Neural cell (in vitro differentiated cells): ENCODE results near the gene OSBPL2. TPM values are rescaled to one million over a fixed set of nuclear protein-coding genes. Genes with fewer than 3 reads are reported as not detected.

ENCODE experiments used
- H2AFZ ChIP-seq: fragments of 200-600, 300-800 bp; sonication (generic), shearing (Covaris generic); 2 replicates; pipeline ENCODE4 v1.6.0; 2014; ENCODE audit warnings: low read depth, mild to moderate bottlenecking, antibody characterized with exemption, low read length, moderate library complexity
- H3F3A ChIP-seq: fragments of 200-600 bp; shearing (Covaris generic); 2 replicates; pipeline ENCODE4 v1.6.1; 2016; ENCODE audit warnings: mild to moderate bottlenecking, moderate library complexity, mixed read lengths, antibody characterized with exemption, low read length; ENCODE audit not compliant: insufficient read depth, poor library complexity, severe bottlenecking
- H3K27ac ChIP-seq: fragments of 200-600, 300-800 bp; sonication (generic), shearing (Covaris generic); 2 replicates; pipeline ENCODE4 v1.5.1; 2014; ENCODE audit warnings: mild to moderate bottlenecking, low read length, moderate library complexity
- H3K27me3 ChIP-seq: fragments of 300-800, 200-600 bp; sonication (generic), shearing (Covaris generic); 2 replicates; pipeline ENCODE4 v1.6.0; 2014; ENCODE audit warnings: mild to moderate bottlenecking, low read depth, low read length, moderate library complexity; ENCODE audit not compliant: insufficient read depth
- H3K36me3 ChIP-seq: fragments of 300-800, 200-600 bp; sonication (generic), shearing (Covaris generic); 2 replicates; pipeline ENCODE4 v1.5.1; 2014; ENCODE audit warnings: mild to moderate bottlenecking, antibody characterized with exemption, low read length, moderate library complexity; ENCODE audit not compliant: insufficient read depth
- H3K4me2 ChIP-seq: fragments of 300-800, 200-600 bp; sonication (generic), shearing (Covaris generic); 2 replicates; pipeline ENCODE4 v1.6.0; 2014; ENCODE audit warnings: mild to moderate bottlenecking, low read length
- H3K4me3 ChIP-seq: fragments of 300-800, 200-600 bp; sonication (generic), shearing (Covaris generic); 2 replicates; pipeline ENCODE4 v1.5.1; 2014; ENCODE audit warnings: mild to moderate bottlenecking, low read length, moderate library complexity
- H3K79me2 ChIP-seq: fragments of 200-600 bp; shearing (Covaris generic); replicated peaks from 2 replicates; pipeline ENCODE4 v1.6.0; 2014; ENCODE audit warnings: mild to moderate bottlenecking, low read length, moderate library complexity; ENCODE audit not compliant: insufficient read depth
- H3K9ac ChIP-seq: fragments of 300-800, 200-600 bp; sonication (generic), shearing (Covaris generic); 2 replicates; pipeline ENCODE4 v1.6.1; 2016; ENCODE audit warnings: mild to moderate bottlenecking, low read length, mixed read lengths
- H3K9me2 ChIP-seq: fragments of 200-600 bp; shearing (Covaris generic); 2 replicates; pipeline ENCODE4 v1.6.1; 2016; ENCODE audit warnings: mild to moderate bottlenecking, low read length, mixed read lengths; ENCODE audit not compliant: insufficient read depth
- H3K9me3 ChIP-seq: fragments of 200-600, 300-800 bp; sonication (generic), shearing (Covaris generic); 2 replicates; pipeline ENCODE4 v1.6.1; 2016; ENCODE audit warnings: mild to moderate bottlenecking, mixed run types, low read length, moderate library complexity, mixed read lengths
- H4K20me1 ChIP-seq: fragments of 200-600 bp; shearing (Covaris generic); 2 replicates; pipeline ENCODE4 v1.6.1; 2016; ENCODE audit warnings: mild to moderate bottlenecking, mixed run types; ENCODE audit not compliant: insufficient read depth
- EP300 ChIP-seq: fragments of 450-650 bp; conservative IDR thresholded peaks from 2 replicates; pipeline ENCODE4 v1.6.1; 2014; ENCODE audit warnings: antibody characterized with exemption, mild to moderate bottlenecking, moderate library complexity; ENCODE audit not compliant: poor library complexity, severe bottlenecking
- EZH2 ChIP-seq: fragments of 200-600, 300-800 bp; shearing (Covaris generic), sonication (generic); IDR thresholded peaks from 2 replicates; pipeline ENCODE4 v1.6.1; 2014; ENCODE audit warnings: antibody characterized with exemption, low read length, borderline replicate concordance, mild to moderate bottlenecking; ENCODE audit not compliant: insufficient read depth, poor library complexity, severe bottlenecking
- MXI1 ChIP-seq: fragments of 450-650 bp; conservative IDR thresholded peaks from 2 replicates; pipeline ENCODE4 v1.6.1; 2014; ENCODE audit warnings: antibody characterized with exemption, mild to moderate bottlenecking; ENCODE audit not compliant: poor library complexity, severe bottlenecking
- POLR2AphosphoS5 ChIP-seq: IDR thresholded peaks from 2 replicates; pipeline ENCODE4 v1.6.1; 2012
- RAD21 ChIP-seq: fragments of 450-650 bp; conservative IDR thresholded peaks from 2 replicates; pipeline ENCODE4 v1.6.1; 2014; ENCODE audit warnings: antibody characterized with exemption, mild to moderate bottlenecking, moderate library complexity
- SMC3 ChIP-seq: fragments of 450-650 bp; conservative IDR thresholded peaks from 2 replicates; pipeline ENCODE4 v1.6.1; 2014; ENCODE audit warnings: antibody characterized with exemption, mild to moderate bottlenecking, moderate library complexity; ENCODE audit not compliant: poor library complexity
- TAF1 ChIP-seq: IDR thresholded peaks from 2 replicates; pipeline ENCODE4 v1.6.1; 2012; ENCODE audit warnings: low read depth
- polyA plus RNA-seq: library from polyadenylated mRNA; depleted of rRNA; stranded (reverse); fragments of >200 nt; gene quantifications from 2 replicates; pipeline ENCODE4 v1.2.3, GENCODE V29; 2014
- TF ChIP-seq, protein P1 (sequence below): IDR thresholded peaks from 2 replicates; pipeline ENCODE4 v1.6.1; 2012; ENCODE audit warnings: borderline replicate concordance
- TF ChIP-seq, protein P2 (sequence below): fragments of 450-650 bp; IDR thresholded peaks from 2 replicates; pipeline ENCODE4 v1.5.1; 2014; ENCODE audit warnings: antibody characterized with exemption, mild to moderate bottlenecking, moderate library complexity; ENCODE audit not compliant: poor library complexity, severe bottlenecking

Gene OSBPL2
- polyA plus RNA-seq, 1 donor from 2014 or later = 41.5 TPM

DNA sequence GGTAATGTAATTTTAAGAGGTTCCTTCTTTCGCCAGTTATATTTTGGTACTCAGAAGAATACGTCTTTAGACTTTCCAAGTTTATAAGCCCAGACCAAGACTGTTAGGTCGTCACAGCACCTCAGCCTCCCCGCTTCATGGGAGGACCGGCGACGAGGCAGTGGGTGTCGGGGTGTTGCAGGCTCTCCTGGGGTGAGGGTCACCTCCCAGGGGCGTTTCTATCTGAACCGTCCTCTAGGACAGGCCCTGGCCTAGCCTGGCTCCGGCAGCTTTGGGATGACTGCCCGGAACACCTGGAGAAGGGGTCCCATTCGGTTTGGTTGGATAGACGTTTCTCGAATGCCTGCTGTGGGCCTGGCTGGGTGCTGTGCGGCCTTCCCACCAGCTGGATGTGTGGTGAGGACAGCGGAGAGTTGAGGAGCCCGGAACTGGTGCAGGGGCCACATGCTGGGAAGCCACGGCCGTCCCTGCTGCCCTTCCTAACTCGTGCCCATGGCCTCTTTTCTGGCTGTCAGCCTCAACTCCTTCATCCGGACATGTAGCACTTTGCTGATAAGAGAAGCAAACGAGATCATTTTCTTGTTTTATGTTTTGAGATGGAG lies 1.1 kb downstream of the OSBPL2 start:
- no peak overlapping the region for H3K27ac ChIP-seq
- peak overlapping the region; percentile 87 for H3K4me3 ChIP-seq
- TF ChIP-seq POLR2AphosphoS5 (no peak), MXI1 (no peak), EP300 (no peak), SMC3 (no peak), TAF1 (no peak)
- TF ChIP-seq, protein P1, sequence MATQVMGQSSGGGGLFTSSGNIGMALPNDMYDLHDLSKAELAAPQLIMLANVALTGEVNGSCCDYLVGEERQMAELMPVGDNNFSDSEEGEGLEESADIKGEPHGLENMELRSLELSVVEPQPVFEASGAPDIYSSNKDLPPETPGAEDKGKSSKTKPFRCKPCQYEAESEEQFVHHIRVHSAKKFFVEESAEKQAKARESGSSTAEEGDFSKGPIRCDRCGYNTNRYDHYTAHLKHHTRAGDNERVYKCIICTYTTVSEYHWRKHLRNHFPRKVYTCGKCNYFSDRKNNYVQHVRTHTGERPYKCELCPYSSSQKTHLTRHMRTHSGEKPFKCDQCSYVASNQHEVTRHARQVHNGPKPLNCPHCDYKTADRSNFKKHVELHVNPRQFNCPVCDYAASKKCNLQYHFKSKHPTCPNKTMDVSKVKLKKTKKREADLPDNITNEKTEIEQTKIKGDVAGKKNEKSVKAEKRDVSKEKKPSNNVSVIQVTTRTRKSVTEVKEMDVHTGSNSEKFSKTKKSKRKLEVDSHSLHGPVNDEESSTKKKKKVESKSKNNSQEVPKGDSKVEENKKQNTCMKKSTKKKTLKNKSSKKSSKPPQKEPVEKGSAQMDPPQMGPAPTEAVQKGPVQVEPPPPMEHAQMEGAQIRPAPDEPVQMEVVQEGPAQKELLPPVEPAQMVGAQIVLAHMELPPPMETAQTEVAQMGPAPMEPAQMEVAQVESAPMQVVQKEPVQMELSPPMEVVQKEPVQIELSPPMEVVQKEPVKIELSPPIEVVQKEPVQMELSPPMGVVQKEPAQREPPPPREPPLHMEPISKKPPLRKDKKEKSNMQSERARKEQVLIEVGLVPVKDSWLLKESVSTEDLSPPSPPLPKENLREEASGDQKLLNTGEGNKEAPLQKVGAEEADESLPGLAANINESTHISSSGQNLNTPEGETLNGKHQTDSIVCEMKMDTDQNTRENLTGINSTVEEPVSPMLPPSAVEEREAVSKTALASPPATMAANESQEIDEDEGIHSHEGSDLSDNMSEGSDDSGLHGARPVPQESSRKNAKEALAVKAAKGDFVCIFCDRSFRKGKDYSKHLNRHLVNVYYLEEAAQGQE = no peak
- TF ChIP-seq, protein P2, sequence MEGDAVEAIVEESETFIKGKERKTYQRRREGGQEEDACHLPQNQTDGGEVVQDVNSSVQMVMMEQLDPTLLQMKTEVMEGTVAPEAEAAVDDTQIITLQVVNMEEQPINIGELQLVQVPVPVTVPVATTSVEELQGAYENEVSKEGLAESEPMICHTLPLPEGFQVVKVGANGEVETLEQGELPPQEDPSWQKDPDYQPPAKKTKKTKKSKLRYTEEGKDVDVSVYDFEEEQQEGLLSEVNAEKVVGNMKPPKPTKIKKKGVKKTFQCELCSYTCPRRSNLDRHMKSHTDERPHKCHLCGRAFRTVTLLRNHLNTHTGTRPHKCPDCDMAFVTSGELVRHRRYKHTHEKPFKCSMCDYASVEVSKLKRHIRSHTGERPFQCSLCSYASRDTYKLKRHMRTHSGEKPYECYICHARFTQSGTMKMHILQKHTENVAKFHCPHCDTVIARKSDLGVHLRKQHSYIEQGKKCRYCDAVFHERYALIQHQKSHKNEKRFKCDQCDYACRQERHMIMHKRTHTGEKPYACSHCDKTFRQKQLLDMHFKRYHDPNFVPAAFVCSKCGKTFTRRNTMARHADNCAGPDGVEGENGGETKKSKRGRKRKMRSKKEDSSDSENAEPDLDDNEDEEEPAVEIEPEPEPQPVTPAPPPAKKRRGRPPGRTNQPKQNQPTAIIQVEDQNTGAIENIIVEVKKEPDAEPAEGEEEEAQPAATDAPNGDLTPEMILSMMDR = no peak
- no peaks in the 10 kb centered on the region for H3K27me3 ChIP-seq
- peak overlapping the region; percentile 86 for H3K4me2 ChIP-seq
- peaks cover 50% of the 10 kb centered on the region for H3K79me2 ChIP-seq
- H3K9me3 ChIP-seq = no peaks in the 10 kb centered on the region
- no peak overlapping the region for H2AFZ ChIP-seq
- H4K20me1 ChIP-seq = no peaks in the 10 kb centered on the region
- H3K9me2 ChIP-seq = no peaks in the 10 kb centered on the region
- H3K9ac ChIP-seq = peak overlapping the region; percentile 73
- H3F3A ChIP-seq = no peaks in the 10 kb centered on the region
- H3K36me3 ChIP-seq = no peaks in the 10 kb centered on the region

DNA sequence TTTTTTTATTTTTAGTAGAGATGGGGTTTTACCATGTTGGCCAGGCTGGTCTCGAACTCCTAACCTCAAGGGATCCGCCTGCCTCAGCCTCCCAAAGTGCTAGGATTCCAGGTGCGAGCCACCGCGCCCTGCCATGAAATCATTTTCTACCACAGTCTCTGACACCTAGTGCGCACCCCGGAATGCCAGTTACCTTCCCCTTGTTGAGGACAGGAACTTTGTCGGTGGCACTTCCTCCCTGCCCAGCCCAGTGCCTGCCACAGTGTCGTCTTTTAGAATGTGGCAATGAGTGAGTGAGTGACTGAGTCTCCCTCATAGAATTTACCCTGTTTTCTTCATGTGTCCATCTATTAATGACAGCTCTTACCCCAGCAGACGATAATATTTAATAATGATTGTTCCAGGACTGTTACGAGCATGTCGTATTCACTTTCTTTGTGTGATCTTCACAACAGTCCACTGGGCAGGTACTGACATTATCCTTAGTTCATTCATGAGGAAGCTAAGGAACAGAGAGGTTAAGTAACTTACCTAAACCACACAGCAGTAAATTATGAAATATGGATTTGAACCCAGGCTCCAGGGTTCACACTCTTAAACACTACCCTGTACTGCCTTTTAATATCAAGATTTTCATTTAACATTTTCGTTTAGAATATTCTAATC lies 1.8 kb downstream of the OSBPL2 start:
- no peaks in the 10 kb centered on the region for H3F3A ChIP-seq
- H4K20me1 ChIP-seq = no peaks in the 10 kb centered on the region
- H3K9me2 ChIP-seq = no peaks in the 10 kb centered on the region
- TF ChIP-seq MXI1 = no peak
- no peak for TF ChIP-seq EP300
- TF ChIP-seq POLR2AphosphoS5 = no peak
- TF ChIP-seq, protein P1 = no peak
- TF ChIP-seq EZH2 = no peak
- no peak for TF ChIP-seq TAF1
- no peak for TF ChIP-seq SMC3
- no peak for TF ChIP-seq RAD21
- TF ChIP-seq, protein P2 = no peak
- no peak overlapping the region for H3K4me2 ChIP-seq
- peaks cover 55% of the 10 kb centered on the region for H3K79me2 ChIP-seq
- H3K27ac ChIP-seq = no peak overlapping the region
- no peak overlapping the region for H2AFZ ChIP-seq
- H3K4me3 ChIP-seq = peak overlapping the region; percentile 87
- H3K9me3 ChIP-seq = no peaks in the 10 kb centered on the region
- no peaks in the 10 kb centered on the region for H3K27me3 ChIP-seq
- H3K36me3 ChIP-seq = no peaks in the 10 kb centered on the region
- no peak overlapping the region for H3K9ac ChIP-seq
